Bronchial epithelial cell (primary cell): ENCODE results near the gene GPX4. TPM values are rescaled to one million over a fixed set of nuclear protein-coding genes. Genes with fewer than 3 reads are reported as not detected.

Experiments
- DNase-seq: peaks from one replicate; pipeline ENCODE4 v3.0.0-alpha.2; 2010; ENCODE audit warnings: low read depth
- FAIRE-seq: peaks from 2 replicates; lab custom pipeline; 2011; peaks lifted over from hg19 to GRCh38; lab: Jason Lieb, UNC
- H3K27me3 ChIP-seq: 2 replicates; pipeline ENCODE4 v1.5.1; 2011; ENCODE audit warnings: low read length; ENCODE audit not compliant: control insufficient read depth, insufficient read depth
- H3K36me3 ChIP-seq: 2 replicates; pipeline ENCODE4 v1.5.1; 2011; ENCODE audit warnings: low read length; ENCODE audit not compliant: control insufficient read depth, insufficient read depth
- H3K4me3 ChIP-seq: 2 replicates; pipeline ENCODE4 v1.5.1; 2011; ENCODE audit warnings: mild to moderate bottlenecking, low read depth, low read length, control low read depth
- total RNA-seq: library from RNA; depleted of rRNA; stranded (reverse); fragments of >200 nt; gene quantifications from 2 replicates; pipeline ENCODE4 v1.2.1, GENCODE V29; 2014
- TF ChIP-seq, protein P1 (sequence below): IDR thresholded peaks from 2 replicates; pipeline ENCODE4 v1.5.1; 2011; ENCODE audit warnings: mild to moderate bottlenecking, moderate library complexity, low read length, control low read depth, inconsistent platforms; ENCODE audit not compliant: insufficient read depth, severe bottlenecking

Gene GPX4
- total RNA-seq, 1 donor from 2014 or later: 291 TPM

DNA sequence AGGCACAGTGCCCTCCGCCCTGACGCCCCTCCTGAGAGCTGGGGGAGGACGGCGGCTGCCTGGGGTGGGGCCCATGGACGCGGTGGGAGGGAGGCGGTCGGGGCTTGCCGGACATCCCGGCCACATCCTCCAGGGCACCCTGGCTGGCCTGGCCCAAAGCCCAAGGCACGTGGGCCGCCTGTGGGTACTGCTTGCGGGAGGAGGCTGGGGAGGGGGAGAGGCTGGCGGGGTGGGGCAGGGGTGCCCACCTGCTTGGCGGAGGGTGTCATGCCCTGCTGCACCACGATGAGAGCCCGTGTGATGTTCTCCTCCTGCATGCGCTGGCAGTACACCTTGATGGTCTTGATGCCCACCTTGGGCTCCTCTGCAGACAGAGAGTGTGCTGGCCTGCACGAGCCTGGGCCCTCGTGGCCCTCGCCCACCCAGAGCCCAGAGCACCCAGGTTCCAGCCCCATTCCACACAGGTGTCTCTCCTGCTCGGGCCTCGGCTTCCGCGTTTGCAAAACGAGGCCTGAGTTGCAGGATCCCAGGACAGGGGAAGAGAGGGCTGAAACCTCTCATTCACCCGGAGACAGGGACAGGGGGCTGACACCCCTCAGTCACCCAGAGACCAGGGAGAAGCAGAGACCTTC is 12.1 kb upstream of the GPX4 start:
- FAIRE-seq (no peak), DNase-seq (no peak)
- peaks cover 19% of the 10 kb centered on the region for H3K36me3 ChIP-seq
- no peaks in the 10 kb centered on the region for H3K27me3 ChIP-seq
- TF ChIP-seq, protein P1, sequence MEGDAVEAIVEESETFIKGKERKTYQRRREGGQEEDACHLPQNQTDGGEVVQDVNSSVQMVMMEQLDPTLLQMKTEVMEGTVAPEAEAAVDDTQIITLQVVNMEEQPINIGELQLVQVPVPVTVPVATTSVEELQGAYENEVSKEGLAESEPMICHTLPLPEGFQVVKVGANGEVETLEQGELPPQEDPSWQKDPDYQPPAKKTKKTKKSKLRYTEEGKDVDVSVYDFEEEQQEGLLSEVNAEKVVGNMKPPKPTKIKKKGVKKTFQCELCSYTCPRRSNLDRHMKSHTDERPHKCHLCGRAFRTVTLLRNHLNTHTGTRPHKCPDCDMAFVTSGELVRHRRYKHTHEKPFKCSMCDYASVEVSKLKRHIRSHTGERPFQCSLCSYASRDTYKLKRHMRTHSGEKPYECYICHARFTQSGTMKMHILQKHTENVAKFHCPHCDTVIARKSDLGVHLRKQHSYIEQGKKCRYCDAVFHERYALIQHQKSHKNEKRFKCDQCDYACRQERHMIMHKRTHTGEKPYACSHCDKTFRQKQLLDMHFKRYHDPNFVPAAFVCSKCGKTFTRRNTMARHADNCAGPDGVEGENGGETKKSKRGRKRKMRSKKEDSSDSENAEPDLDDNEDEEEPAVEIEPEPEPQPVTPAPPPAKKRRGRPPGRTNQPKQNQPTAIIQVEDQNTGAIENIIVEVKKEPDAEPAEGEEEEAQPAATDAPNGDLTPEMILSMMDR: no peak
- no peak overlapping the region for H3K4me3 ChIP-seq

DNA sequence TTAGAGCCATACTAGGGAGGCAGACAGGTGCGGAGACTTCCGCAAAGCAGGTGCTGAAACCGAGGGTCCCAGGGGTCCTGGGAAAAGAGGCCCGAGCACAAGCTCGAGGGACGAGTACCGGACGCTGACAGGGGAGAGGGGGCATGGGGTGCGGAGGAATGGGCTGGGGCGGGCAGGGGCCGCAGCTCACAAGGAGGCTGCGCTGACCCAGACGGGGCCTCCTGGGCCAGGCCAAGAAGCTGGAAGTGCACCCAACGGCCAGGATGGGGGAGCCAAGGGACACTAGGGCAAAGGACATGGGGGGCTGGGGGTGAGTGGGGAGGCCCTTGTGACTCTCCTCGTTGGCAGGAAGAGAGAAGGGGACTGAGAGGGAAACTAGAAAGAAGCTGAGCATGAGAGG is 10.5 kb upstream of the GPX4 start:
- peaks cover 12% of the 10 kb centered on the region for H3K36me3 ChIP-seq
- FAIRE-seq: no peak
- TF ChIP-seq, protein P1: no peak
- H3K27me3 ChIP-seq: no peaks in the 10 kb centered on the region
- DNase-seq: no peak
- H3K4me3 ChIP-seq: no peak overlapping the region

DNA sequence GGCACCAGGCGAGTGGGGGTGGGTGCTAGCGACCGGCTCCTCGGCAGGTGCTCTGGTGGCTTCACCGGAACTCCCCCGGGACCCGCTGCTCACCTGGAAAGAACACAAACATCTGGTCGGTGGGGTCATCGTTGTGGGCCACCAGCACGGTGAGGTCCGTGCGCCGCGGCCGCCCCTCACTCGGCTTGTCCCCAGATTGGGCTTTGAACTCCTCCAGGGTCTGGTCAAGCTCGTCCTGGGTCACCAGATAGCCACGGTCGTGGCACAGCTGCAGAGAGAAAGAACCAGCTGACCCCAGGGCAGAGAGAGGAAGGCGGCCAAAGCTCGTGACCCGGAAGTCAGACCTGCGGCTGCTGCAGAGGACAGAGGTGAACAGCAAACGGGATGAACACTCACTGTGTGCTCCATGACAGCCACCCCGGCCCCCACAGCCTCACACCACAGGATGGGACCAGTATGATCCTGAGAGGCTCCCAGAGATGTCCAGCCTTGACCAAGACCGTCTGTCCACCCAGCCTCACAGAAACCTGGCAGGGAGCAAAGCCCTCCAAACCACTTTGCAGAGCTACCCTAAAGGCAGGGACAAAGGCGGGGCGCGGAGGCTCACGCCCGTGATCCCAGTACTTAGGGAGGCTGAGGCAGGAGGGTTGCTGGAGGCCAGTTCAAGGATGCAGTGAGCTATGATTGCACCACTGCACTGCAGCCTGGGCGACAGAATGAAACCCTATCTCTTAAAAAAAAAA is 9.8 kb upstream of the GPX4 start:
- TF ChIP-seq, protein P1: no peak
- DNase-seq (no peak), FAIRE-seq (no peak)
- H3K4me3 ChIP-seq: peak overlapping the region; percentile 98
- H3K27me3 ChIP-seq: no peaks in the 10 kb centered on the region
- peaks cover 12% of the 10 kb centered on the region for H3K36me3 ChIP-seq

DNA sequence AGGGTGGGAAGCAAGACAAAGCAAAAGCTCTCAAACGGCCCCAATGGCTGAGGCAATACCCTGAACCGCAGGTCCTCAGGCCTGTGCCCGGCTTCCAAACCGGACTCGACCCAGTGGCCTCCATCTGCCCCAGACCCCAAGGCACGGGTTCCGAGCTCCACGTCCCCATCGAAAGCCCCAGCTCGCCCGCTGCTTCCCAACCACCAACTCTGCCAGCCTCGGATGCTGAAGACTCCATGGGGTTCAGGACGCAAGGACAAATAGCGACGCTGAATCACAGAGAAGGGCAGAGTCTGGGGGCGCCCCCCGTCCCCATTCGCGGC is 9.2 kb upstream of the GPX4 start:
- DNase-seq (no peak), FAIRE-seq (no peak)
- H3K4me3 ChIP-seq: peak overlapping the region; percentile 98
- no peaks in the 10 kb centered on the region for H3K27me3 ChIP-seq
- H3K36me3 ChIP-seq: peaks cover 12% of the 10 kb centered on the region
- TF ChIP-seq, protein P1: no peak

DNA sequence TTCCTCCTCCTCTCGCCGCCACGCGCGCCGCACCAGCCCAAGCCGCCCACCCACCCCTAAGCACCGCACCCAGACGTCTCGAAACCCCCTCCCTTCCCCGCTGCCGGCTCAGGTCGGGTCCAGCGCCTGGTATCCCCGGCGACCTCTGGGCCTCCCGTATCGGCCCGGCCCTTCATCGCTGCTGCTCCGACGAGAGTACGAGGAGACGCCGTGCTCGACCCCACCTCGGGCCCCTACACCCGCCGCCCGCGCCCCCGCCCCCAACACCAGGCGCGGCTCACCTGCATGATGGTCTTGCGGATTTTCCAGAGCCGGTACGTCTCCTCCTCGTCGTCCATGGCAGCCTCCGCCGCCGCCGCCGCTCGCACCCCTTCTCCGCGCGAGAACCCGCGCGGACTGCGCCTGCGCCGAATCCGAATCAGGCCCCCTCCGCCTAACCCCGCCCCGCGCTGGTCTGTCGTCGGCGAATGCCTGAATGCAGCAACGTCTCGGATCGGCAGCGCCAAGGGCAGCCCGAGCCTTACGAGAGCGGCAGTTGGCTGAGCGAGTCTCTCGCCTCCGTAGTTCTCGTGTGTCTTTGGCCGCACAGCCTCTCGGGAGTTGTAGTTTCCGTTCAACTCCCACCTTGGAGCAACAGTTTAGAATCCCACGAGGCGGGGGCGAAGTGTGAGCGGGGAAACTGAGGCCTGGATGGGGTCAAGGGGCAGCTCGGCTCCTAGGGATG is 8.7 kb upstream of the GPX4 start, which contains the start of gene POLR2E:
Gene POLR2E, minus strand, starts transcription at position 398 of the 724 bp plus-strand sequence. Its CDS starts 60 bp downstream, at position 338.
- DNase-seq: peak; percentile 90
- TF ChIP-seq, protein P1: no peak
- Histone ChIP-seq H3K27me3 (no peaks in the 10 kb centered on the region), H3K4me3 (peak within 1 kb of the TSS; percentile 98), H3K36me3 (peaks cover 12% of the 10 kb centered on the region)
- peak; percentile 92 for FAIRE-seq
